Right forelimb (tissue), 1 donor: Measurements from ENCODE around the gene KCNE3.
"Not testable (repeated sequence)": the region's sequence is repeated elsewhere in the genome, so short reads cannot be mapped to it uniquely, and the experiment has no call there.

ENCODE experiments used
- DNase-seq: peaks from one replicate; pipeline ENCODE4 v3.0.0-alpha.2; 2018

Gene KCNE3

GRCh38 chr11:74437441-74438042 is 29.8 kb downstream of the KCNE3 start:
- no peak for DNase-seq

- DNase-seq: no peak
Observed at GRCh38 chr11:74434528-74434927, 32.8 kb downstream of the KCNE3 start.

GRCh38 chr11:74429205-74429604 is 38.1 kb downstream of the KCNE3 start:
- DNase-seq: no peak

GRCh38 chr11:74427384-74427886 is 39.9 kb downstream of the KCNE3 start:
- DNase-seq: no peak

GRCh38 chr11:74425100-74425499 is 42.2 kb downstream of the KCNE3 start:
- no peak for DNase-seq

- DNase-seq: no peak
Observed at GRCh38 chr11:74418509-74418895, 48.8 kb downstream of the KCNE3 start.

- DNase-seq: no peak
Observed at GRCh38 chr11:74417860-74418508, 49.4 kb downstream of the KCNE3 start.

- DNase-seq: no peak
Observed at GRCh38 chr11:74417379-74417804, 50.0 kb downstream of the KCNE3 start.

- not testable (repeated sequence) for DNase-seq
Observed at GRCh38 chr11:74416974-74417373, 50.4 kb downstream of the KCNE3 start.

- DNase-seq: no peak
Observed at GRCh38 chr11:74412733-74413359, 54.5 kb downstream of the KCNE3 start.

GRCh38 chr11:74412321-74412720 is 55.0 kb downstream of the KCNE3 start:
- DNase-seq: no peak

- DNase-seq: no peak
Observed at GRCh38 chr11:74409633-74410032, 57.7 kb downstream of the KCNE3 start.
